ENCODE measurements around the gene SPRYD4. TPM values are rescaled to one million over a fixed set of nuclear protein-coding genes. Genes with fewer than 3 reads are reported as not detected.
A peak's percentile ranks its signal among the peaks of the same experiment; 100 is the strongest.

Gene SPRYD4
- total and polyA plus RNA-seq, 9 of the 15 experiments (the other 6 are each of a cell fraction or from before 2014, with no cell fraction given): 1.8 to 4.7 (median 2.8) TPM

- no peak for TF ChIP-seq TAF15 (IDR thresholded peaks at IDR 0.05; ENCODE audit: low read depth, low read length)
- TF ChIP-seq NR1H2 (CRISPR knock-in tag; IDR thresholded peaks at IDR 0.05): 0 out of 2 replicates have a peak, but pooled peaks have one; percentile 48
- 0 out of 2 replicates have a peak, but pooled peaks have one; percentile 35 for TF ChIP-seq MEF2A (IDR thresholded peaks at IDR 0.05; ENCODE audit: control insufficient read depth, low read depth, low read length)
- TF ChIP-seq ZNF778 (CRISPR knock-in tag; IDR thresholded peaks at IDR 0.05): no peak
- peak; percentile 42; the same call in 1 of the 2 replicates for TF ChIP-seq TEAD4 (IDR thresholded peaks at IDR 0.05; ENCODE audit: low read length)
- TF ChIP-seq TEAD4 (CRISPR knock-in tag; IDR thresholded peaks at IDR 0.05; ENCODE audit: borderline replicate concordance): no peak
- peak; percentile 37; the same call in 1 of the 2 replicates for TF ChIP-seq ELF1 (tag; IDR thresholded peaks at IDR 0.05)
- peak; percentile 51 for TF ChIP-seq SP2 (IDR thresholded peaks at IDR 0.05; ENCODE audit: extremely low read depth, low read depth, low read length, poor library complexity, severe bottlenecking)
- 0 out of 2 replicates have a peak, but pooled peaks have one; percentile 59 for TF ChIP-seq EHMT2 (IDR thresholded peaks at IDR 0.05)
- TF ChIP-seq SIN3A (IDR thresholded peaks at IDR 0.05; ENCODE audit: borderline replicate concordance in 2 of 2, control insufficient read depth in 1 of 2, low read depth in 2 of 2, low read length in 2 of 2): peak; percentile 97 to 98
- peak in 1 of 2 experiments; percentile 49; a peak in 1 of 4 replicates for TF ChIP-seq KDM4B (IDR thresholded peaks at IDR 0.05; ENCODE audit: borderline replicate concordance in 2 of 2, low read depth in 1 of 2)
- TF ChIP-seq FOXK2 (conservative IDR thresholded peaks at IDR 0.05 in 1 of 2, IDR thresholded peaks at IDR 0.05 in 1 of 2; ENCODE audit: low read depth in 2 of 2): peak; percentile 96 to 98
- TF ChIP-seq LEF1 (IDR thresholded peaks at IDR 0.05): peak; percentile 54; the same call in 1 of the 2 replicates
- TF ChIP-seq NEUROD1 (IDR thresholded peaks at IDR 0.05; ENCODE audit: borderline replicate concordance, low read depth, low read length, partially characterized antibody): peak; percentile 77
- 0 out of 2 replicates have a peak, but pooled peaks have one; percentile 13 for TF ChIP-seq CHD2 (IDR thresholded peaks at IDR 0.05; ENCODE audit: low read depth, low read length)
- TF ChIP-seq ZBTB17 (CRISPR knock-in tag; IDR thresholded peaks at IDR 0.05): no peak
- TF ChIP-seq CREB3L1 (IDR thresholded peaks at IDR 0.05; ENCODE audit: borderline replicate concordance, low read depth): peak; percentile 77
- TF ChIP-seq L3MBTL2 (IDR thresholded peaks at IDR 0.05): peak; percentile 96
- TF ChIP-seq TBP (optimal IDR thresholded peaks at IDR 0.05; ENCODE audit: low read depth, low read length): peak; percentile 91
- TF ChIP-seq RFX5 (IDR thresholded peaks at IDR 0.05; ENCODE audit: low read depth, low read length): 0 out of 2 replicates have a peak, but pooled peaks have one; percentile 24
- TF ChIP-seq SREBF2 (CRISPR knock-in tag; IDR thresholded peaks at IDR 0.05): no peak
- no peak for TF ChIP-seq NFYB (IDR thresholded peaks at IDR 0.05; ENCODE audit: extremely low read depth, insufficient read length)
- peak; percentile 93 for TF ChIP-seq SAP30 (IDR thresholded peaks at IDR 0.05; ENCODE audit: borderline replicate concordance, insufficient read depth, low read depth, low read length, poor library complexity, severe bottlenecking)
- TF ChIP-seq CHAMP1 (IDR thresholded peaks at IDR 0.05): 0 out of 2 replicates have a peak, but pooled peaks have one; percentile 24
Observed at GRCh38 chr12:56468216-56469006, at the start of gene SPRYD4 (continued).

All from K562 (cell line).